Activated CD4-positive, alpha-beta memory T cell treated with anti-CD3 and anti-CD28 coated beads, Interleukin-2, amount 10 ng/mL, durations not matched to agents 7 days and 5 days (primary cell): ENCODE measurements around the gene AANAT. TPM values are rescaled to one million over a fixed set of nuclear protein-coding genes. Genes with fewer than 3 reads are reported as not detected.

Experiments used
- CTCF ChIA-PET: fragments of 350-600 bp; sonication (Branson Sonifier 250); formaldehyde crosslinking; loops from one replicate; lab custom pipeline; 2021; ENCODE audit warnings: antibody characterized with exemption, inconsistent platforms; lab: Charles Lee
- POLR2A ChIA-PET: fragments of 350-600 bp; sonication (Branson Sonifier 250); formaldehyde crosslinking; loops from one replicate; lab custom pipeline; 2021; ENCODE audit warnings: antibody characterized with exemption; lab: Charles Lee
- DNase-seq: peaks from one replicate; pipeline ENCODE4 v3.0.0-alpha.2; 2020
- H3K27ac Mint-ChIP-seq: one replicate; pipeline ENCODE4 v1.8.0; 2021; ENCODE audit warnings: mild to moderate bottlenecking, mixed read lengths
- H3K27me3 Mint-ChIP-seq: one replicate; pipeline ENCODE4 v1.8.0; 2021; ENCODE audit warnings: mixed read lengths
- H3K36me3 Mint-ChIP-seq: one replicate; pipeline ENCODE4 v1.8.0; 2021; ENCODE audit warnings: low read depth, mixed read lengths
- H3K4me1 Mint-ChIP-seq: one replicate; pipeline ENCODE4 v1.8.0; 2021; ENCODE audit warnings: mixed read lengths
- H3K4me3 Mint-ChIP-seq: one replicate; pipeline ENCODE4 v1.8.0; 2021; ENCODE audit warnings: mild to moderate bottlenecking, mixed read lengths
- H3K9me3 Mint-ChIP-seq: one replicate; pipeline ENCODE4 v1.8.0; 2021; ENCODE audit warnings: mixed read lengths
- total RNA-seq, 2 experiments: library from RNA; stranded (reverse); gene quantifications; one replicate each; pipeline ENCODE4 v1.2.3, GENCODE V29; 2021

The AANAT gene
- total RNA-seq, 2 experiments from 2014 or later = not detected

GRCh38 chr17:76473541-76473985 is 6.2 kb downstream of the AANAT start:
- Mint-ChIP-seq H3K27me3 (no peaks in the 10 kb centered on the region), H3K9me3 (no peaks in the 10 kb centered on the region), H3K36me3 (peaks cover 10% of the 10 kb centered on the region), H3K4me1 (no peaks in the 10 kb centered on the region), H3K27ac (no peak overlapping the region), H3K4me3 (no peak overlapping the region)
- POLR2A ChIA-PET = interaction anchor here (0.9 kb wide), 1 partner anchor 20 kb away, joined by 3 read pairs; no protein-coding TSS in a partner anchor
- no peak for DNase-seq
- CTCF ChIA-PET = interaction anchor here (0.6 kb wide), 1 partner anchor 48 kb away, joined by 7 read pairs; no protein-coding TSS in a partner anchor

GRCh38 chr17:76474238-76474637 is 6.8 kb downstream of the AANAT start:
- H3K36me3 Mint-ChIP-seq = peaks cover 10% of the 10 kb centered on the region
- H3K27me3 Mint-ChIP-seq = no peaks in the 10 kb centered on the region
- no peak for DNase-seq
- CTCF ChIA-PET = interaction anchor here (1.0 kb wide), 1 partner anchor 208 kb away, joined by 3 read pairs; no protein-coding TSS in a partner anchor
- H3K4me1 Mint-ChIP-seq = no peaks in the 10 kb centered on the region
- POLR2A ChIA-PET = interaction anchor here (0.9 kb wide), 1 partner anchor 19 kb away, joined by 3 read pairs; no protein-coding TSS in a partner anchor
- H3K4me3 Mint-ChIP-seq = no peak overlapping the region
- H3K27ac Mint-ChIP-seq = no peak overlapping the region
- no peaks in the 10 kb centered on the region for H3K9me3 Mint-ChIP-seq

GRCh38 chr17:76474894-76475293 is 7.5 kb downstream of the AANAT start:
- POLR2A ChIA-PET = interaction anchor here (0.7 to 0.9 kb wide), 2 partner anchors 11 to 18 kb away, joined by 4 read pairs; no protein-coding TSS in a partner anchor
- CTCF ChIA-PET = interaction anchor here (0.9 to 1.3 kb wide), 6 partner anchors 8 to 207 kb away, joined by 3 to 4 read pairs (median 3); no protein-coding TSS in a partner anchor
- no peaks in the 10 kb centered on the region for H3K4me1 Mint-ChIP-seq
- peaks cover 10% of the 10 kb centered on the region for H3K36me3 Mint-ChIP-seq
- no peaks in the 10 kb centered on the region for H3K9me3 Mint-ChIP-seq
- H3K27me3 Mint-ChIP-seq = no peaks in the 10 kb centered on the region
- no peak overlapping the region for H3K4me3 Mint-ChIP-seq
- no peak for DNase-seq
- H3K27ac Mint-ChIP-seq = no peak overlapping the region

GRCh38 chr17:76475302-76475701 is 7.9 kb downstream of the AANAT start:
- H3K36me3 Mint-ChIP-seq = peaks cover 10% of the 10 kb centered on the region

DNA sequence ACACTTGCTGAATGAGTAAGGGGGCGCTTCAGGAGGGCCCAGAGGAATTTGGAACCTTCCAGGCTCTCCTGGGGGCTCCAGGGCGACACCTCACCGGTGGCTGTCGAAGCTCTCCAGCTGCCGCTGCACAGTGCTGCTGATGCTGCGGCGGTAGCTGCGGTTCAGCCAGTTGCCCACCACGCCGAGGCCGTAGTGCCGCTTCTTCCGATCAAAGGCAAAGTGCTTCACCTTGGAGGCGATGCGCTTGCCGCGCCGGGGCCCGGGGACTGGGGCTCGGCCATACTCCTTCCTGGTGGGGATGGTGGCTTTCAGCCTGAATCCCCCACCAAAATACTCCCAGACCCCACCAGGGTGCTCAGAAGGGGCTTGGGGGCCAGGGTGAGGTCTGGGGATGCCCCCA is 9.3 kb downstream of the AANAT start:
- CTCF ChIA-PET = interaction anchor here (1.2 to 1.4 kb wide), 2 partner anchors 9 to 30 kb away, joined by 3 to 4 read pairs; partner anchors contain the start of gene AANAT
- no peak overlapping the region for H3K4me3 Mint-ChIP-seq
- no peaks in the 10 kb centered on the region for H3K9me3 Mint-ChIP-seq
- no peaks in the 10 kb centered on the region for H3K27me3 Mint-ChIP-seq
- H3K36me3 Mint-ChIP-seq = peaks cover 11% of the 10 kb centered on the region
- H3K27ac Mint-ChIP-seq = no peak overlapping the region
- DNase-seq = no peak
- no peaks in the 10 kb centered on the region for H3K4me1 Mint-ChIP-seq
- POLR2A ChIA-PET = interaction anchor here (0.9 kb wide), 1 partner anchor 17 kb away, joined by 3 read pairs; no protein-coding TSS in a partner anchor

More at GRCh38 chr17:76475302-76475701, 7.9 kb downstream of the AANAT start:
- no peak for DNase-seq
- Mint-ChIP-seq H3K4me3 (no peak overlapping the region), H3K27ac (no peak overlapping the region), H3K27me3 (no peaks in the 10 kb centered on the region), H3K9me3 (no peaks in the 10 kb centered on the region), H3K4me1 (no peaks in the 10 kb centered on the region)
- POLR2A ChIA-PET = interaction anchor here (0.7 to 0.9 kb wide), 2 partner anchors 11 to 18 kb away, joined by 4 read pairs; no protein-coding TSS in a partner anchor
- CTCF ChIA-PET = interaction anchor here (0.9 to 1.3 kb wide), 7 partner anchors 9 to 207 kb away, joined by 3 to 4 read pairs (median 3); no protein-coding TSS in a partner anchor

- Mint-ChIP-seq H3K27me3 (no peaks in the 10 kb centered on the region), H3K4me3 (no peak overlapping the region), H3K36me3 (peaks cover 9% of the 10 kb centered on the region)
These were observed 10.2 kb downstream of the AANAT start for GRCh38 chr17:76477576-76477975.

DNA sequence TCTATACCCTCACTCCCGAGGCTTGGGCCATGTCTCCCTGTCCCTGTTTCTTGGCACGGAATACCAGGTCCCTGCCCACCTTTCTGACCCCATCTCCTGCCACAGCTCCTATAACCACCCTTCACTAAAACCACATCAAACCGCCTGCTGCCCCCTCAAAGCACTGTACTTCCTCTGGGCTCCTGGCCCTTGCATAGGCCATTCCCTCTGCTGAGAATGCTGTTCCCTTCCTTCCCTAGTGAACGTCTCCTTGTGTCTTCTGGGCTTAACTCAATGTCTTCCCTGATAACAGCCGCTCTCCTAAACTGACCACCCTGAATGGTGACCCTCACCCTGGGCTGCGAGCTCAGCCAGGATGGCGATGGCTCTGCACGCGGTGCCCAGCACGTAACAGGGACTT is 10.7 kb downstream of the AANAT start:
- H3K27ac Mint-ChIP-seq = no peak overlapping the region
- no peaks in the 10 kb centered on the region for H3K4me1 Mint-ChIP-seq
- H3K36me3 Mint-ChIP-seq = peaks cover 6% of the 10 kb centered on the region
- H3K4me3 Mint-ChIP-seq = no peak overlapping the region
- no peak for DNase-seq
- H3K27me3 Mint-ChIP-seq = no peaks in the 10 kb centered on the region
- CTCF ChIA-PET = interaction anchor here (1.4 kb wide), 1 partner anchor 11 kb away, joined by 3 read pairs; the partner anchor contains the start of gene AANAT
- no peaks in the 10 kb centered on the region for H3K9me3 Mint-ChIP-seq
- POLR2A ChIA-PET = interaction anchor here (1.4 kb wide), 1 partner anchor 23 kb away, joined by 4 read pairs; the partner anchor contains the start of gene RHBDF2

More at GRCh38 chr17:76477576-76477975, 10.2 kb downstream of the AANAT start:
- Mint-ChIP-seq H3K27ac (no peak overlapping the region), H3K9me3 (no peaks in the 10 kb centered on the region), H3K4me1 (no peaks in the 10 kb centered on the region)
- POLR2A ChIA-PET = interaction anchor here (0.9 to 1.4 kb wide), 2 partner anchors 16 to 24 kb away, joined by 3 to 4 read pairs; partner anchors contain the start of gene RHBDF2
- CTCF ChIA-PET = interaction anchor here (1.4 kb wide), 1 partner anchor 10 kb away, joined by 3 read pairs; the partner anchor contains the start of gene AANAT
- no peak for DNase-seq

DNA sequence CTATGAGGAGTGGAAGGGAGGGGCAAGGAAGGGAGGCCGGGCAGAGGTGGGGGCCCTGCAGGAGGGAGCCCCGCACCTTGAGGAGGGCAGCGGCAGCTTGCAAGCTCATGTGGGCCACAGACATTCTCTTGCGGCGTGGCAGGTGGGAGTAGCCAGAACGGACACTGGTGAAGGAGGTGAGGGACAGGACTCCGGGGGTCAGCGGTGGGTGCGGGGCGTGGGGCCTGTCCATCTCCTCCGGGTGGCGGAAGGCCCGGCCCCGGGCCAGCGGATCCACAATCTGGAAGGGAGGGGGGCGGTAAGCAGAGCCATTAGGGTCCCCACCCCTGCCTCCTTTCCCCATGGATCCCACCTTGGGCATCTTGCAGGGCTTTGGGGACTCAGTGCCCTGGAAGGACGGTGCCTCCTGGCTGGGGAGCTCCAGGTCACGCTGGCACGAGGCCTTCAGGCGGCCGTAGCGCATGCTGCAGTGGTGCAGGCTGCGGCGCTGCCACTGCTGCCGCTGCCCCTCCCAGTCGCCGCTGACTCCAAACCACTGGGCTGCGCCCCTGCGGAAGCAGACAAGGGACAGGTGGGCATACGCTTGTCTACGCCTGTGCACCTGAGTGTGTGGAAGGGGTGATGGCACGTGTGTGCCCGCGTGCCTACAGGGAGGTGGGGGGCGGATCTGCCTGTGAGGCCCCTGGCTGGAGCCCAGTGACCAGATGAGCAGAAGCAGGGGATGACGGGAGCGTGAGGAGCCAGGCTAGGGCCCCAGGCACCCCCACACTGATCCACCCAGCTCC is 11.5 kb downstream of the AANAT start:
- POLR2A ChIA-PET = no interaction called here
- no peak overlapping the region for H3K4me3 Mint-ChIP-seq

GRCh38 chr17:76479515-76480060 is 12.2 kb downstream of the AANAT start:
- POLR2A ChIA-PET = interaction anchor here (1.0 to 1.1 kb wide), 2 partner anchors 26 to 87 kb away, joined by 3 read pairs; partner anchors contain the start of gene UBE2O
- Mint-ChIP-seq H3K4me1 (no peaks in the 10 kb centered on the region), H3K36me3 (peaks cover 9% of the 10 kb centered on the region), H3K27me3 (no peaks in the 10 kb centered on the region), H3K9me3 (no peaks in the 10 kb centered on the region), H3K4me3 (no peak overlapping the region), H3K27ac (no peak overlapping the region)
- CTCF ChIA-PET = no interaction called here
- DNase-seq = no peak

More for the DNA sequence above, 11.5 kb downstream of the AANAT start:
- Mint-ChIP-seq H3K27me3 (no peaks in the 10 kb centered on the region), H3K4me1 (no peaks in the 10 kb centered on the region), H3K36me3 (peaks cover 4% of the 10 kb centered on the region), H3K9me3 (no peaks in the 10 kb centered on the region), H3K27ac (no peak overlapping the region)
- no peak for DNase-seq
- CTCF ChIA-PET = no interaction called here

- POLR2A ChIA-PET = interaction anchor here (1.0 to 1.1 kb wide), 2 partner anchors 28 to 86 kb away, joined by 3 read pairs; partner anchors contain the start of gene UBE2O
- Mint-ChIP-seq H3K27me3 (no peaks in the 10 kb centered on the region), H3K36me3 (peaks cover 10% of the 10 kb centered on the region), H3K4me3 (no peak overlapping the region), H3K4me1 (peaks cover under 1% of the 10 kb centered on the region), H3K27ac (no peak overlapping the region), H3K9me3 (no peaks in the 10 kb centered on the region)
- DNase-seq = no peak
- CTCF ChIA-PET = no interaction called here
These were observed 13.2 kb downstream of the AANAT start for GRCh38 chr17:76480632-76481031.

DNA sequence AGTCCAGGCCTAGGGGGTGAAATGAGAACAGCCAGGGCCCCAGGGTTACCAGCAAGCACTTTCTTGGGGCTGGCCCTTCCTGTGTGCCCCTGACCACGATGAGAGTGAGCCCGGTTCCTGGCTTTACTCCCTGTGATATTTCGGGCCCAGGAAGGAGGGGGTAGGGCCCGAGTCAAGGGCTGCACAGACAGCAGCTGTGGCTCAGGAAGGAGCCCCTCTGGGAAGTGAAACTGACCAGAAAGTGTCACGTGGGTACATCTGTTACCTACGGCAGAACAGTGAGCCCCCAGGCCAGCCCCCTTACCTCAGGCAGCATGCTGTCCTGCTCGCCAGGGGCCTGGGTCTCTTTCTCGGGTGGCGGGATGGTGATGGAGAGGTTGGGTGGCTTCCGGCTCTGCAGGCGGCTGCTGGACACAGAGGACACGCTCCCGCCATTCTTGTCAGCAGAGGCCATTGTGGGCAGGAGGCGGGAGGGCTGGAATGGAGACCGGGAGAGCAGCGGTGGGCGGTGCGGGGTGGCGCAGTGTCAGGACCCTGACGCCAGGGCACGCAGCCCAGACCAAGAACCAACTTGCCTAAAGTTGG is 13.8 kb downstream of the AANAT start:
- ChIA-PET POLR2A (interaction anchor here (0.6 kb wide), 1 partner anchor 437 kb away, joined by 3 read pairs; no protein-coding TSS in a partner anchor), CTCF (no interaction called here)
- DNase-seq = no peak
- Mint-ChIP-seq H3K9me3 (no peaks in the 10 kb centered on the region), H3K36me3 (peaks cover 10% of the 10 kb centered on the region), H3K27ac (no peak overlapping the region), H3K4me1 (peaks cover 2% of the 10 kb centered on the region), H3K4me3 (no peak overlapping the region), H3K27me3 (no peaks in the 10 kb centered on the region)

DNA sequence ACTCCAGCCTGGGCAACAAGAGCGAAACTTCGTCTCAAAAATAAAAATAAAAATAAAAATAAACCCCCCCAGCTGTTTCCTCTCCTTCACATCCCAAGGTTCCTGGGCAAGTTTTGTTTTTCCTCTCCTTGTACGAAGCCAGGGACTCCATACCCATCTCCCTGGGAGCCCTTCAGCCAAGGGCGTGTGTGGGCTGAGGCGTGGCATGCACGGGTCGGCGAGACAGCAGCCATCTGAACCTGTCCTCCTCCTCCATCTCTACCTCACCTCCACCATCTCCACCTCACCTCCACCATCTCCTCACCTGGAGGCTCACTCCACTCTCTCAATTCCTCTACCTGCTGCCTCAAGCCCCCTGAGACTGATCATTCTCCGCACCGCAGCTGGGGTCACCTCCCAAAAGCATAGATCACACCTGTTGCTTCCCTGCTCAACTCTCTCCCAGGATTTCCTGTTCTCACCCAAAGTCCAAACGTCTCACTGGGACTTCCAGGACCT is 16.9 kb downstream of the AANAT start:
- no peaks in the 10 kb centered on the region for H3K9me3 Mint-ChIP-seq
- peaks cover 7% of the 10 kb centered on the region for H3K4me1 Mint-ChIP-seq
- H3K27me3 Mint-ChIP-seq = no peaks in the 10 kb centered on the region
- no peak overlapping the region for H3K4me3 Mint-ChIP-seq
- H3K27ac Mint-ChIP-seq = no peak overlapping the region
- DNase-seq = no peak
- POLR2A ChIA-PET = no interaction called here
- peaks cover 15% of the 10 kb centered on the region for H3K36me3 Mint-ChIP-seq
- CTCF ChIA-PET = no interaction called here
